HEK293T (cell line): ENCODE measurements around the gene B3GAT2.

ENCODE experiments used
- CTBP1 ChIP-seq: fragments of 450-650 bp; IDR thresholded peaks from 2 replicates; pipeline ENCODE4 v1.6.1; 2016; ENCODE audit warnings: borderline replicate concordance
- FOXA1 ChIP-seq: fragments of 450-650 bp; IDR thresholded peaks from 2 replicates; pipeline ENCODE4 v1.6.1; 2016; ENCODE audit warnings: mild to moderate bottlenecking
- FOXK2 ChIP-seq: fragments of 450-650 bp; IDR thresholded peaks from 2 replicates; pipeline ENCODE4 v1.6.1; 2016; ENCODE audit warnings: mild to moderate bottlenecking
- HDGF ChIP-seq: fragments of 450-650 bp; IDR thresholded peaks from 2 replicates; pipeline ENCODE4 v1.6.1; 2017; ENCODE audit warnings: antibody characterized with exemption, borderline replicate concordance

- TF ChIP-seq CTBP1 (no peak), FOXA1 (no peak), FOXK2 (no peak), HDGF (no peak)
Observed at GRCh38 chr6:70997379-70997778, 40.5 kb upstream of the B3GAT2 start.
